ENCODE measurements around the gene WWOX.

WWOX gene

GRCh38 chr16:78890373-78890895, 791.0 kb downstream of the WWOX start:
- H3K9me2 ChIP-seq (replicated peaks; ENCODE audit: insufficient read depth, low read length): no peaks in the 10 kb centered on the region

GRCh38 chr16:78892951-78893733, 793.7 kb downstream of the WWOX start:
- Histone ChIP-seq H3K4me1 (ENCODE audit: low read length) (no peaks in the 10 kb centered on the region), H3K4me2 (ENCODE audit: low read depth, low read length) (no peak overlapping the region), H3K9ac (ENCODE audit: low read length) (no peak overlapping the region), H3F3A (ENCODE audit: insufficient read depth, low read length) (no peaks in the 10 kb centered on the region), H3K36me3 (replicated peaks; ENCODE audit: insufficient read depth, low read length) (no peaks in the 10 kb centered on the region), H3K27me3 (replicated peaks; ENCODE audit: insufficient read depth, low read length) (no peaks in the 10 kb centered on the region), H4K20me1 (ENCODE audit: insufficient read depth, low read length) (no peaks in the 10 kb centered on the region), H3K27ac (ENCODE audit: low read length) (no peak overlapping the region), H3K9me3 (replicated peaks; ENCODE audit: insufficient read depth, low read length) (no peaks in the 10 kb centered on the region), H2AFZ (ENCODE audit: low read length) (no peak overlapping the region), H3K79me2 (ENCODE audit: low read length) (no peaks in the 10 kb centered on the region), H3K9me2 (replicated peaks; ENCODE audit: insufficient read depth, low read length) (no peaks in the 10 kb centered on the region), H3K4me3 (ENCODE audit: low read length) (no peak overlapping the region)
- no peak for TF ChIP-seq CTCF (IDR thresholded peaks at IDR 0.05; ENCODE audit: low read length)
- TF ChIP-seq EZH2phosphoT487 (IDR thresholded peaks at IDR 0.05; ENCODE audit: low read length): no peak
- no peak for TF ChIP-seq EZH2 (optimal IDR thresholded peaks at IDR 0.05; ENCODE audit: low read depth, low read length)
- DNase-seq: no peak

More at GRCh38 chr16:78890373-78890895, 791.0 kb downstream of the WWOX start:
- Histone ChIP-seq H3K9me3 (replicated peaks; ENCODE audit: insufficient read depth, low read length) (no peaks in the 10 kb centered on the region), H3K9ac (ENCODE audit: low read length) (no peak overlapping the region), H3K4me2 (ENCODE audit: low read depth, low read length) (no peak overlapping the region), H3K27ac (ENCODE audit: low read length) (no peak overlapping the region), H4K20me1 (ENCODE audit: insufficient read depth, low read length) (no peaks in the 10 kb centered on the region), H3K79me2 (ENCODE audit: low read length) (no peaks in the 10 kb centered on the region), H3K27me3 (replicated peaks; ENCODE audit: insufficient read depth, low read length) (no peaks in the 10 kb centered on the region), H3K4me1 (ENCODE audit: low read length) (no peaks in the 10 kb centered on the region), H3F3A (ENCODE audit: insufficient read depth, low read length) (no peaks in the 10 kb centered on the region), H3K4me3 (ENCODE audit: low read length) (no peak overlapping the region), H3K36me3 (replicated peaks; ENCODE audit: insufficient read depth, low read length) (no peaks in the 10 kb centered on the region), H2AFZ (ENCODE audit: low read length) (no peak overlapping the region)
- no peak for DNase-seq
- no peak for TF ChIP-seq EZH2 (optimal IDR thresholded peaks at IDR 0.05; ENCODE audit: low read depth, low read length)
- no peak for TF ChIP-seq EZH2phosphoT487 (IDR thresholded peaks at IDR 0.05; ENCODE audit: low read length)
- no peak for TF ChIP-seq CTCF (IDR thresholded peaks at IDR 0.05; ENCODE audit: low read length)

GRCh38 chr16:78894886-78895285, 795.4 kb downstream of the WWOX start:
- Histone ChIP-seq H3K4me3 (ENCODE audit: low read length) (no peak overlapping the region), H3K9ac (ENCODE audit: low read length) (no peak overlapping the region), H4K20me1 (ENCODE audit: insufficient read depth, low read length) (no peaks in the 10 kb centered on the region), H3K4me2 (ENCODE audit: low read depth, low read length) (no peak overlapping the region), H3K9me3 (replicated peaks; ENCODE audit: insufficient read depth, low read length) (no peaks in the 10 kb centered on the region), H3K27ac (ENCODE audit: low read length) (no peak overlapping the region), H3F3A (ENCODE audit: insufficient read depth, low read length) (no peaks in the 10 kb centered on the region), H3K36me3 (replicated peaks; ENCODE audit: insufficient read depth, low read length) (no peaks in the 10 kb centered on the region), H3K4me1 (ENCODE audit: low read length) (no peaks in the 10 kb centered on the region), H2AFZ (ENCODE audit: low read length) (no peak overlapping the region), H3K79me2 (ENCODE audit: low read length) (no peaks in the 10 kb centered on the region), H3K27me3 (replicated peaks; ENCODE audit: insufficient read depth, low read length) (no peaks in the 10 kb centered on the region), H3K9me2 (replicated peaks; ENCODE audit: insufficient read depth, low read length) (no peaks in the 10 kb centered on the region)
- TF ChIP-seq EZH2 (optimal IDR thresholded peaks at IDR 0.05; ENCODE audit: low read depth, low read length) (no peak), EZH2phosphoT487 (IDR thresholded peaks at IDR 0.05; ENCODE audit: low read length) (no peak), CTCF (IDR thresholded peaks at IDR 0.05; ENCODE audit: low read length) (no peak)
- no peak for DNase-seq

Data from MM.1S (cell line).